NCI-H187 (cell line): ENCODE results near the gene MOB3A.

Experiments used
- DNase-seq, 2 experiments: peaks; one replicate each; lab custom pipeline; 2025; lab: John Stamatoyannopoulos, UW

Gene MOB3A

GRCh38 chr19:2081873-2082810, 14.0 kb downstream of the MOB3A start:
- no peak for DNase-seq

DNA sequence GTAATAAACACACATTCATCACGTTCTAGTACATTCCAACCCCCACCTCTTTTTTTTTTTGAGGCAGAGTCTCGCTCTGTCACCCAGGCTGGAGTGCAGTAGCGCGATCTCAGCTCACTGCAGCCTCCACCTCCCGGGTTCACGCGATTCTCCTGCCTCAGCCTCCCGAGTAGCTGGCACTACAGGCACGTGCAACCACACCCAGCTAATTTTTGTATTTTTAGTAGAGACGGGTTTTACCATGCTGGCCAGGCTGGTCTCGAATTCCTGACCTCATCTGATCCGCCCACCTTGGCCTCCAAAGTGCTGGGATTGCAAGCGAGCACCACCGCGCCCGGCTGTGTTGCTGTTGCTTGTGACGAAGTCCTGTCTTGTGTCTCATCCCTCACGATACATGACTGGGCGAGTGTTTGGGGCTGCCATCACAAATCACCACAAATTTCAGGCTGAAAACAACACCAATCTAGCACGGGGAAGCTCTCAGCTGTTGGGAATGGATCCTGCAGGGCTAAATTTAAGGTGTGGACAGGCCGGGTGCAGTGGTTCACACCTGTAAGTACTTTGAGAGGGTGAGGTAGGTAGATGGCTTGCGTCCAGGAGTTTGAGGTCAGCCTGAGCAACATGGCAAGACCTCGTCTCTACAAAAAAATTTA, 15.7 kb downstream of the MOB3A start:
- DNase-seq, result no peak

DNA sequence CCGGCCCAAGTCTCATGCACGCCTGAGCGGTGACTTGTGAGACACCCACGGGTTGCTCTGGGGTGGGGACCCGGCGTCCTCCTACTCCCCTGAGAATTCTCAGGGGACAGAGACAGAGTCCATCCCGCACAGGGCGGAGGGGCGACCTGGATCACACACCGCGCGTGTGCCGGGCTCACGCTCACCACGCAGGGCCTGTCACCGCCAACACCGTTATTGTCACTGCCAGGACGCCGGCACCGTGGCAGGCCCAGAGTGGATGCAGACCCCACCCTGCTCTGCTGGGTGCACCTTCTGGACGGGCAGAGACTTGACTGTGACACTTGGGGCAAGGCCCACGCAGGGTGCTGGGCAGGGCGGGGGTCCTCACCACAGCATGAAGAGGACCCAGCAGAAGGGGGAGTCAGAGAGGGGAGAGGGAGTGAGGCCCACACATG, 16.2 kb downstream of the MOB3A start:
- DNase-seq, result no peak

GRCh38 chr19:2079076-2079864, 16.9 kb downstream of the MOB3A start:
- DNase-seq, result no peak

DNA sequence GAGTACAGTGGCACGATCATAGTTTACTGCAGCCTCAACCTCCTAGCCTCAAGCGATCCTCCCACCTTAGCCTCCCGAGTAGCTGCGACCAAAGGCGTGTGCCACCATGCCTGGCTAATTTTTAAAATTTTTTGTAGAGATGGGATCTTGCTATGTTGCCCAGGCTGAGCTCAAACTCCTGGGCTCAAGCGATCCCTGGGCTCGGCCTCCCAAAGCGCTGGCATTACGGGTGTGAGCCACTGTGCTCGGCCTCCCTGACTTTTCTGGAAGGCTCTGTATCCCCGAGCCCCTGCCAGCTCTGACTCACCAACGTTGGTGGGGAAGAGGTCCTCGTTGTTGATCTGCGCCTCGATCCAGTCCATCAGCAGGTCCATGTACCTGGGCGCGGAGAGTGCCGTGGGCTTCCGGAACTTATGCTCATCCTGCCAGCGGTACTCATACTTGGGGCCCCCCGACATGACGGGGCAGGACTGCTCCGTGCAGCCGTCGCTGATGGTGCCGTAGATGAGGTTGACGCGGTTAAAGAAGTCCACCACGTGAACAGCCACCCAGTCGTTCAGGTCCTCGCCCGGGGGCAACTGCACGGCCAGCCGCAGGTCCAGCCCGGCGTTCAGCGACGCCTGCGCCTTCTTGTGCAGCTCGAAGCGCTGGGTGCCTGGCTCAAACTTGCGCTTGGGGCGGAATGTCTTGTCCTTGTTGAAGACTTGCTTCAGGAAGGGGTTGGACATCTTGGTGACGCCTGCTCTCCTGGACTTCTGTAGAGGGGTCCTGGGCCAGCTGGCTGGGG, 18.1 kb downstream of the MOB3A start:
- DNase-seq, result no peak

GRCh38 chr19:2077398-2077797, 18.7 kb downstream of the MOB3A start:
- DNase-seq, result no peak

DNA sequence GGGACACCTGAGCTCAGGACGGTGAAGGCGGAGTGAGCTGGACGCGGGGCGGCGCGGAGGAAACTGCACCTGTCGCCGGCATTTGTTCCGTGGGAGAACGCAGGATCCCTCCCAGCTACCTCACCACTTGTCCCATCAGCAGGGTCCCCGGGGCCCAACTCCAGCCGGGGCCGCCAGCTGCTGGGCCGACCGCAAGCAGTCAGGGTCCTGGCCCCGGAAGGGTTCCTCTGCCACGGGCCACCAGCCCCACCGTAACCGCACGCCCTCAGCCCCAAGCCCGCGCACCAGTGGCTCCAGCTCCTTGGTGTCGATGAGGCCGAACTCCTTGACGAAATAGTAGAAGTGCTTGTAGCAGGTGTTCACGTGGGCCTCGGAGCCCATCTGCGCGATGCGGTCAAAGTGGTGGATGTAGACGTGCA, 19.6 kb downstream of the MOB3A start:
- DNase-seq, result no peak

GRCh38 chr19:2072757-2073551, 23.2 kb downstream of the MOB3A start:
- no peak for DNase-seq

DNA sequence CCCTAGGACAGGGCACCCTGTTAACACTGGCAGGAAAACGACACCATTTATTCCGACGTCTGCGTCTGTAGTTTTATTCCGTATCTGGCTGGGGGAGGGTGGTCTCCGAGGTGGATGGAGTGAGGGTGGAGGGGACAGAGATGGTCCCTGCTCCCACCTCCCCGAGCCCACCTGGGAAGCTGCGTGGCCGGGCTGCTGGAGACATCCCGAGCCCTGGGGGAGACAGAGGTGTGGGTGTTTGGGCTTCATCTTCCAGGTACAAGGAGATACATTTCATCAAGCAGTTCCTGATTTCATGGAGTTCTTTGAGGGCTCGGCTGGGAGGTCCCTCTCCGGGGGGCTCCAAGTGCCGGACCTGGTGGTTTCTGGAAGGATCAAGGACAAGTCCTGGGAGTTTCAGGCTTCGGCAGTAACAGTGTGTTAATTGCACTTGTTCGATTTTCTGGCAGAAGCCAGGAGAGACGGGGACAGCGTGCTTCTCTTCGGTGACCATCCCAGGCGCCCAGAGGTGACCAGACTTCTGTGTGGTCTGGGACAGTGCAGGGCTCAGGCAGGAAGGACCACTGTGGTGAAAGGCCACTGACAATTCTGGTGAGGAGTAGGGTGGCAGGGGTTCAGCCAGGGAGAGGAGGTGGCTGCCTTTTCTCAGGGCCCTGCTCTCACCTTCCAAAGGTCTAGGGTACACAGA, 25.0 kb downstream of the MOB3A start:
- no peak for DNase-seq

DNA sequence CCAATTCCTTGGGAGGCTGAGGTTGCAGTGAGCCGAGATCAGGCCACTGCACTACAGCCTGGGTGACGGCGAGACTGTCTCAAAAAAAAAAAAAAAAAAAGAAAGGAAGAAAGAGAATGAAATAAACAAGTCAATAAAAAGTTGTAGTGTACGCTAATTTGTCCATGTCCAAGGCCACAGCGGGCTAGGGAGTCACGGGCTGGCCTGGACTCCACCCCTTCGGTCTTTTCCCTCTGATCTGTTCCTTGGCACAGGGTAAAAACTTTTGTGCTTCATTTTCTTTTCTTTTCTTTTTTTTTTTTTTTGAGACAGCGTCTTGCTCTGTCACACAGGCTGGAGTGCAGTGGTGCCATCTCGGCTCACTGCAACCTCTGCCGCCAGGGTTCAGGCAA, 25.7 kb downstream of the MOB3A start:
- DNase-seq, result no peak

- no peak for DNase-seq
Observed at GRCh38 chr19:2064788-2065524, 31.2 kb downstream of the MOB3A start.

DNA sequence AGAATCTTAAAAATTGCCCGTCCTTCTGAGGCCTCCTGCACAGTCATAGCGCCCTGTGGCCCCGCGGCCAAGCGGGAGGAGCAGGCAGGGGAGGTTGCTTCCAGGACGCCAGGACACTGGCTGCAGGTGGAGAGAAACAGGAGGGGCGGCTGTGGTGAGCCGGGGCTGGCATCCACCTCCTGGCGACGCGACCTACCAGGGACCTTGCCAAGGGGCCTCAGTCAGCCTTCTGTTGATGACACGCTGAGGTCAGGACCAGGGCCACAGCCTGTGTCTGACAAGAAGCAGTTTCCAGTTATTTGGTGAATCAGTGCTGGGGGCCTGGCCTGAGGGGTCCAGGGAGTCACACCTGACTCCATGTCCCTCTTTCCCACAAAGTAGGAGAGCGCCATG, 31.7 kb downstream of the MOB3A start:
- no peak for DNase-seq

- no peak for DNase-seq
Observed at GRCh38 chr19:2063824-2064223, 32.3 kb downstream of the MOB3A start.

GRCh38 chr19:2062770-2063169, 33.4 kb downstream of the MOB3A start:
- DNase-seq, result no peak

- no peak for DNase-seq
Observed at GRCh38 chr19:2062389-2062729, 33.8 kb downstream of the MOB3A start.

GRCh38 chr19:2061495-2062388, 34.4 kb downstream of the MOB3A start:
- peak; percentile 98 to 100 for DNase-seq

DNA sequence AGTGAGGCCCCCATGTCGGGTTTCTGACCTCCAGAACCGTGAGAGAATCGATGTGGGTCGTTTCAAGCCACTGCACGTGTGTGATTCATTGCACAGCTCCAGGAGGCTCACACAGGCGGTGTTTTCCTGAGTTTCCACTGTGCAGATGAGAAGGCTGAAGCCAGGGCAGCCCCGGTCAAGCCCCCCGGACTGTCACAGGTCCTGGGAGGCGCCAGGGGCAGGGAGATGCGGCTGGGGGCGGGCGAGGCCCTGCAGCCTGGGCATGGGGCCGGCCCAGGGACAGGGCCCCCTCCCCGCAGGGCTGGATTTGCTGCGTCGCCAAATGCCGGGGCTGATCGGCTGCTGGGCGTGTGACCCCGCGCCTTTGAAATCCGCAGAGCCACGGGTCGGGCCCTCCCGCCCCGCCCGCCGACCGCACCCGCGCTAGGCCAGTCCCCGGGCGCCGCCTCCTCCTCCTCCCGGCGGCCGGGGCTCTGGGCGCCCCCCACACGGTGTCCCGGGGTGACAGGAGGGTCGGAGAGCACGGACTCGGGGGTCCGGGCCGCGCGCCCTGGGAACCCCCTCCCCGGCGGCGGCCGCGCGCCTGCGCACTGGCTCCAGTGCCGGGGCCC, 35.1 kb downstream of the MOB3A start:
- no peak for DNase-seq
